Measurements from ENCODE around the gene SBF1. TPM values are rescaled to one million over a fixed set of nuclear protein-coding genes. Genes with fewer than 3 reads are reported as not detected.

SBF1 gene
- total and polyA plus RNA-seq, 7 donors: 13.8 to 67.3 (median 23.2) TPM

- intact Hi-C loops (cut with DNase I): no loop called here
- peaks cover 45 to 80% (median 54%) of the 10 kb centered on the region in 4 donors for H3K36me3 ChIP-seq
Measured at GRCh38 chr22:50519151-50519550, 44.3 kb upstream of the SBF1 start.

GRCh38 chr22:50518606-50519005 is 43.8 kb upstream of the SBF1 start:
- Histone ChIP-seq H3K4me1 (peaks cover 0 to 4% (median 0%) of the 10 kb centered on the region in 4 donors), H3K27me3 (no peaks in the 10 kb centered on the region), H3K27ac (no peak overlapping the region), H3K36me3 (peaks cover 44 to 74% (median 51%) of the 10 kb centered on the region in 4 donors), H3K9me3 (no peaks in the 10 kb centered on the region), H3K4me3 (no peak overlapping the region)
- DNase-seq: no peak
- intact Hi-C loops (cut with DNase I): no loop called here
- TF ChIP-seq CTCF (IDR thresholded peaks at IDR 0.05) (no peak), EP300 (IDR thresholded peaks at IDR 0.05) (no peak), POLR2A (IDR thresholded peaks at IDR 0.05) (no peak), POLR2AphosphoS5 (IDR thresholded peaks at IDR 0.05) (no peak)
- 95 to 96% methylated on average over 7 of the region's 7 CpGs for WGBS, 2 donors

More at GRCh38 chr22:50519151-50519550, 44.3 kb upstream of the SBF1 start:
- no peak overlapping the region for H3K27ac ChIP-seq
- no peak overlapping the region for H3K4me3 ChIP-seq
- no peak for TF ChIP-seq POLR2A (IDR thresholded peaks at IDR 0.05)
- no peak for TF ChIP-seq CTCF (IDR thresholded peaks at IDR 0.05)
- no peak for TF ChIP-seq EP300 (IDR thresholded peaks at IDR 0.05)
- TF ChIP-seq POLR2AphosphoS5 (IDR thresholded peaks at IDR 0.05): no peak
- no peaks in the 10 kb centered on the region for H3K9me3 ChIP-seq
- no peaks in the 10 kb centered on the region for H3K27me3 ChIP-seq
- no peak for DNase-seq
- 98% methylated on average over 8 of the region's 8 CpGs for WGBS, 2 donors
- H3K4me1 ChIP-seq: peaks cover 0 to 9% (median 3%) of the 10 kb centered on the region in 4 donors

GRCh38 chr22:50517495-50518260 is 42.8 kb upstream of the SBF1 start:
- Histone ChIP-seq H3K27ac (no peak overlapping the region), H3K4me1 (no peaks in the 10 kb centered on the region), H3K36me3 (peaks cover 36 to 65% (median 43%) of the 10 kb centered on the region in 4 donors), H3K4me3 (no peak overlapping the region), H3K27me3 (no peaks in the 10 kb centered on the region), H3K9me3 (no peaks in the 10 kb centered on the region)
- no peak for DNase-seq
- 83 to 90% methylated on average over 20 of the region's 20 CpGs for WGBS, 2 donors
- intact Hi-C loops (cut with DNase I): no loop called here
- TF ChIP-seq POLR2A (IDR thresholded peaks at IDR 0.05): no peak
- no peak for TF ChIP-seq EP300 (IDR thresholded peaks at IDR 0.05)
- TF ChIP-seq POLR2AphosphoS5 (IDR thresholded peaks at IDR 0.05): no peak
- no peak for TF ChIP-seq CTCF (IDR thresholded peaks at IDR 0.05)

- Histone ChIP-seq H3K27ac (no peak overlapping the region), H3K36me3 (peaks cover 29 to 57% (median 35%) of the 10 kb centered on the region in 4 donors), H3K4me1 (no peaks in the 10 kb centered on the region), H3K27me3 (no peaks in the 10 kb centered on the region), H3K4me3 (no peak overlapping the region), H3K9me3 (no peaks in the 10 kb centered on the region)
- TF ChIP-seq POLR2A (IDR thresholded peaks at IDR 0.05) (no peak), POLR2AphosphoS5 (IDR thresholded peaks at IDR 0.05) (no peak), CTCF (IDR thresholded peaks at IDR 0.05) (no peak)
- no peak for DNase-seq
- intact Hi-C loops (cut with DNase I): no loop called here
- 85 to 87% methylated on average over 16 of the region's 16 CpGs for WGBS, 2 donors
Measured at GRCh38 chr22:50516891-50517290, 42.1 kb upstream of the SBF1 start.

Data from sigmoid colon (tissue), 7 donors.